Measurements from ENCODE around the gene INTS2.
"Not testable (repeated sequence)": the region's sequence is repeated elsewhere in the genome, so short reads cannot be mapped to it uniquely, and the experiment has no call there.

The INTS2 gene

DNA sequence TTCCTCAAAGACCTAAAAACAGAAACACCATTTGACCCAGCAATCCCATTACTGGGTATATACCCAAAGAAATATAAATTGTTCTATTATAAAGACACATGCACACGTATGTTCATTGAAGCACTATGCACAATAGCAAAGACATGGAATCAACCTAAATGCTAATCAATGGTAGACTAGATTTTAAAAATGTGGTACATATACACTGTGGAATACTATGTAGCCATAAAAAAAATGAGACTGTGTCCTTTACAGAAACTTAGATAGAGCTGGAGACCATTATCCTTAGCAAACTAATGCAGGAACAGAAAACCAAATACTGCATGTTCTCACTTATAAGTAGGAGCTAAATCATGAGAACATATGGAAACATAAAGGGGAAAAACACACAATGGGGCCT lies 100.9 kb downstream of the INTS2 start:
- H3K27me3 ChIP-seq (ENCODE audit: control insufficient read depth in 2 of 2, insufficient read depth in 2 of 2, low read length in 2 of 2); H3K4me1 ChIP-seq (ENCODE audit: control insufficient read depth in 2 of 2, insufficient read depth in 2 of 2, low read length in 2 of 2); H3K9me3 ChIP-seq (ENCODE audit: control insufficient read depth in 2 of 2, low read length in 2 of 2); H3K36me3 ChIP-seq (ENCODE audit: control insufficient read depth in 2 of 2, insufficient read depth in 2 of 2, low read length in 2 of 2); H3K9ac ChIP-seq (ENCODE audit: low read depth in 1 of 2, low read length in 2 of 2); H3K4me3 ChIP-seq (ENCODE audit: low read length in 2 of 2); H3K27ac ChIP-seq (ENCODE audit: low read depth in 2 of 2, low read length in 2 of 2): not testable (repeated sequence)

DNA sequence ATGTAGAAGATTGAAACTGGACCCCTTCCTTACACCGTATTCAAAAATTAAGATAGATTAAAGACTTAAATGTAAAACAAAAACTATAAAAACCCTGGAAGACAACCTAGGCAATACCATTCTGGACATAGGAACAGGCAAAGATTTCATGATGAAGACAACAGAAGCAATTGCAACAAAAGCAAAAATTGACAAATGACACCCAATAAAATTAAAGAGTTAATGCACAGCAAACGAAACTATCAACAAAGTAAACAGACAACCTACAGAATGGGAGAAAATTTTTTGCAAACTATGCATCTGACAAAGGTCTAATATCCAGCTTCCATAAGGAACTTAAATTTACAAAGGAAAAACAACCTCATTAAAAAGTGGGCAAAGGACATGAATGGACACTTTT lies 101.6 kb downstream of the INTS2 start:
- not testable (repeated sequence) for H3K4me3 ChIP-seq (ENCODE audit: low read length in 2 of 2); H3K27me3 ChIP-seq (ENCODE audit: control insufficient read depth in 2 of 2, insufficient read depth in 2 of 2, low read length in 2 of 2); H3K9me3 ChIP-seq (ENCODE audit: control insufficient read depth in 2 of 2, low read length in 2 of 2); H3K9ac ChIP-seq (ENCODE audit: low read depth in 1 of 2, low read length in 2 of 2); H3K4me1 ChIP-seq (ENCODE audit: control insufficient read depth in 2 of 2, insufficient read depth in 2 of 2, low read length in 2 of 2); H3K27ac ChIP-seq (ENCODE audit: low read depth in 2 of 2, low read length in 2 of 2); H3K36me3 ChIP-seq (ENCODE audit: control insufficient read depth in 2 of 2, insufficient read depth in 2 of 2, low read length in 2 of 2)

DNA sequence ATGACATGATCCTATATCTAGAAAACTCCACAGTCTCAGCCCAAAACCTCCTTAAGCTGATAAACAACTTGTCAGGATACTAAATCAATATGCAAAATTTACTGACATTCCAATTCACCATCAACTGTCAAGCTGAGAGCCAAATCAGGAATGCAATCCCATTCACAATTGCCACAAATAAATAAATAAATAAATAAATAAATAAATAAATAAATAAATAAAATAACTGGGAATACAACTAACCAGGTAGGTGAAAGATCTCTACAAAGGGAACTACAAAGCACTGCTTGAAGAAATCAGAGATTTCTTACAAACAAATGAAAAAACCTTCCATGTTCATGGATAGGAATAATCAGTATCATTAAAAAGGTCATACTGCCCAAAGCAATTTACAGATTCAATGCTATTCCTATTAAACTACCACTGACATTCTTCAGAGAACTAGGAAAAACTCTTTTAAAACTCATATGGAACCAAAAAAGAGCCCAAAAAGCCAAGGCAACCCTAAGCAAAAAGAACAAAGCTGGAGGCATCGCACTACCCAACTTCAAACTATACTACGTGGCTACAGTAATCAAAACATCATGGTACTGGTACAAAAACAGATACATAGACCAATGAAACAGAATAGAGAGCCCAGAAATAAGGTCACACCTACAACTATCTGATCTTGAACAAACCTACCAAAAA lies 102.2 kb downstream of the INTS2 start:
- no peak overlapping the region for H3K4me3 ChIP-seq (ENCODE audit: low read length in 2 of 2)

DNA sequence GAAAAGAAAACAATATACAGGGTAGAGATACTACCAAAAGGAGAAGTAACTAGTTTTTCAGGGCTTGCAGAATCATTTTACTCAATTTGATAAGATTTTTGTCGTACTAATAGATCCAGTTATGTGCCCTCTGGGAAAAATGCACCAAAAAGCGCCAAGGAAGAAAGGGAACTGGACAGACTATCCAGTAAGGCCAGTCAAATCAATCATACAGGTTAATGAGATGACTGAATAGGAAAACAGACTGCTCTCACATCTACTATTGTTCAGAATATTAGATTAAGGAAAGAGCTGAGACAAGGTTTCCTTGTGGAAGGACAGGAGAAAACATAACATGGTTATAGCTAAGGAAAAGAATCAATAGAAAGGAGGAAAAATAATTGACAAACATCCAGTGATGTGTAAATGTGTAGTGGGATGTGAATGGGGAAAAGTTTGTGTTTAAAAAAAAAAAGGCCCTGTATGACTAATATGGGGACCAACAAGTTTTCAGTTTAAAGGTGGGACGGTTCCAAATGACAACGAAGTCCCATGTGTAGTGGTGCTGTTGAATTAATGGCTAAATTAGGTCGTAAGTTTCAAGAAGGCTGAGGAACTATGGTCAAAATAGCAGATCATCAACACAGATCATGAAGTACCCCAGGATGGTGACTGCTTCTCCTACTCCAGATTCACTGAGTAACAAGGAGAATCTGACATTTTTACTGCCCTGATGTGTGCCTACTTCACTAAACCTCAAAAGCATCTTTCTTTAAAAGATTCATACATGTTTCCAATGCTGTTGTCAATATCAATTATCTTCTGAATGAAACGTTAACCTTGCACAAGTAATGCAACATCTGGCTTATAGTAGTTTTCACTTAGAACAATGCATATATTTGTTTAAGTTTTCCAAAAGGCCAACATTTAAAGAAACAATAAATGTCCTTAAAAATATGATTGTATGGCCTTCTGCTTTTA lies 105.2 kb downstream of the INTS2 start:
- no peak overlapping the region for H3K9ac ChIP-seq (ENCODE audit: low read depth in 1 of 2, low read length in 2 of 2)
- H3K4me1 ChIP-seq (ENCODE audit: control insufficient read depth in 2 of 2, insufficient read depth in 2 of 2, low read length in 2 of 2), result no peaks in the 10 kb centered on the region
- H3K36me3 ChIP-seq (ENCODE audit: control insufficient read depth in 2 of 2, insufficient read depth in 2 of 2, low read length in 2 of 2), result no peaks in the 10 kb centered on the region
- no peak overlapping the region for H3K4me3 ChIP-seq (ENCODE audit: low read length in 2 of 2)
- H3K27ac ChIP-seq (ENCODE audit: low read depth in 2 of 2, low read length in 2 of 2), result no peak overlapping the region
- no peaks in the 10 kb centered on the region for H3K9me3 ChIP-seq (ENCODE audit: control insufficient read depth in 2 of 2, low read length in 2 of 2)
- H3K27me3 ChIP-seq (ENCODE audit: control insufficient read depth in 2 of 2, insufficient read depth in 2 of 2, low read length in 2 of 2), result no peaks in the 10 kb centered on the region

More for the DNA sequence above, 102.2 kb downstream of the INTS2 start:
- Histone ChIP-seq H3K9me3 (ENCODE audit: control insufficient read depth in 2 of 2, low read length in 2 of 2) (no peaks in the 10 kb centered on the region), H3K27me3 (ENCODE audit: control insufficient read depth in 2 of 2, insufficient read depth in 2 of 2, low read length in 2 of 2) (no peaks in the 10 kb centered on the region), H3K27ac (ENCODE audit: low read depth in 2 of 2, low read length in 2 of 2) (no peak overlapping the region), H3K36me3 (ENCODE audit: control insufficient read depth in 2 of 2, insufficient read depth in 2 of 2, low read length in 2 of 2) (no peaks in the 10 kb centered on the region), H3K4me1 (ENCODE audit: control insufficient read depth in 2 of 2, insufficient read depth in 2 of 2, low read length in 2 of 2) (no peaks in the 10 kb centered on the region), H3K9ac (ENCODE audit: low read depth in 1 of 2, low read length in 2 of 2) (no peak overlapping the region)

DNA sequence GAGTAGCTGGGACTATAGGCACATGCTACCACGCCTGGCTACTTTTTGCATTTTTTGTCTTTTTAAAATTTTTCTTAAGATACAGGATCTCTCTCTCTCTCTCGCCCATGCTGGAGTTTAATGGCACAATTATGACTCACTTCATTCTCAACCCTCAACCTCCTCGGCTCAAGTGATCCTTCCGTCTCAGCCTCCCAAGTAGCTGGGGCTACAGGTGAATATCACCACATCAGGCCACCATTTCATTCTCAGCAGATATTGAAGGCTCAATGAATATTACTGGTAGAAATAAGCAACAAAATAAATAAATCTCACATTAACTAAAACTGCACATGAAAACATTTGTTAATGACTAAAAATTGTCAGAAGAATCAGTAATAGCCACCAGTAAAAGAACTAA lies 106.1 kb downstream of the INTS2 start:
- Histone ChIP-seq H3K4me1 (ENCODE audit: control insufficient read depth in 2 of 2, insufficient read depth in 2 of 2, low read length in 2 of 2) (no peaks in the 10 kb centered on the region), H3K27me3 (ENCODE audit: control insufficient read depth in 2 of 2, insufficient read depth in 2 of 2, low read length in 2 of 2) (no peaks in the 10 kb centered on the region), H3K4me3 (ENCODE audit: low read length in 2 of 2) (no peak overlapping the region)

DNA sequence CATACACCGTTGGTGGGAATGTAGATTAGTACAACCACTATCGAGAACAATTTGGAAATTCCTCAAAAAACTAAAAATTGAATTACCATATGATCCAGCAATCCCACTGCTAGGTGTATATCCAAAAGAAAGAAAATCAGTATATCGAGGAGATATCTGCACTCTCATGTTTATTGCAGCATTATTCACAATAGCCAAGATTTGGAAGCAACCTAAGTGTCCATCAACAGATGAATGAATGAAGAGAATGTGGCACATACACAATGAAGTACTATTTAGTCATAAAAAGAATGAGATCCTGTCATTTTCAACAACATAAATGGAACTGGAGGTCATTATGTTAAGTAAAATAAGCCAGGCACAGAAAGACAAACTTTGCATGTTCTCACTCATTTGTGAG lies 108.5 kb downstream of the INTS2 start:
- H3K27me3 ChIP-seq (ENCODE audit: control insufficient read depth in 2 of 2, insufficient read depth in 2 of 2, low read length in 2 of 2); H3K9me3 ChIP-seq (ENCODE audit: control insufficient read depth in 2 of 2, low read length in 2 of 2); H3K27ac ChIP-seq (ENCODE audit: low read depth in 2 of 2, low read length in 2 of 2); H3K9ac ChIP-seq (ENCODE audit: low read depth in 1 of 2, low read length in 2 of 2); H3K36me3 ChIP-seq (ENCODE audit: control insufficient read depth in 2 of 2, insufficient read depth in 2 of 2, low read length in 2 of 2); H3K4me3 ChIP-seq (ENCODE audit: low read length in 2 of 2); H3K4me1 ChIP-seq (ENCODE audit: control insufficient read depth in 2 of 2, insufficient read depth in 2 of 2, low read length in 2 of 2): not testable (repeated sequence)

More for the DNA sequence above, 106.1 kb downstream of the INTS2 start:
- no peaks in the 10 kb centered on the region for H3K9me3 ChIP-seq (ENCODE audit: control insufficient read depth in 2 of 2, low read length in 2 of 2)
- H3K27ac ChIP-seq (ENCODE audit: low read depth in 2 of 2, low read length in 2 of 2), result no peak overlapping the region
- H3K36me3 ChIP-seq (ENCODE audit: control insufficient read depth in 2 of 2, insufficient read depth in 2 of 2, low read length in 2 of 2), result no peaks in the 10 kb centered on the region
- H3K9ac ChIP-seq (ENCODE audit: low read depth in 1 of 2, low read length in 2 of 2), result no peak overlapping the region

DNA sequence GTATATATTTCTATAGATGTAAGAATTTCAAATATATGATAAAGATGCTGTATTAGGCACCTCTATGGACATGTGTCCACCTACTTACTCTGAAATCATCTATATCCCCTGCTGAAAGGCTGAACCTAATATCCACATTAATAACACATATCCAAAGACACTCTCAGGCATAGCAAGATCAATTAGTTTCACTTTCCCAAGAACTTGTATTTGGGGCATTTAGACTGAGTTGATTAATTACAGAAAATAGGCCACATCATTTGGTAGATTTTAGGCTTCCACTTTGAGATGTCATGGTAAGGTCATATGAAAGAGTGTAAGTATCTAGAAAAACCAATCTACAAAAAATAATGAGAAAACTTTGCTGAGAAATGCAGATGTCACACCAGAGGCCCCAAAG lies 109.6 kb downstream of the INTS2 start:
- Histone ChIP-seq H3K4me3 (ENCODE audit: low read length in 2 of 2) (no peak overlapping the region), H3K27ac (ENCODE audit: low read depth in 2 of 2, low read length in 2 of 2) (no peak overlapping the region), H3K27me3 (ENCODE audit: control insufficient read depth in 2 of 2, insufficient read depth in 2 of 2, low read length in 2 of 2) (no peaks in the 10 kb centered on the region), H3K9me3 (ENCODE audit: control insufficient read depth in 2 of 2, low read length in 2 of 2) (no peaks in the 10 kb centered on the region), H3K9ac (ENCODE audit: low read depth in 1 of 2, low read length in 2 of 2) (no peak overlapping the region), H3K36me3 (ENCODE audit: control insufficient read depth in 2 of 2, insufficient read depth in 2 of 2, low read length in 2 of 2) (no peaks in the 10 kb centered on the region), H3K4me1 (ENCODE audit: control insufficient read depth in 2 of 2, insufficient read depth in 2 of 2, low read length in 2 of 2) (no peaks in the 10 kb centered on the region)

DNA sequence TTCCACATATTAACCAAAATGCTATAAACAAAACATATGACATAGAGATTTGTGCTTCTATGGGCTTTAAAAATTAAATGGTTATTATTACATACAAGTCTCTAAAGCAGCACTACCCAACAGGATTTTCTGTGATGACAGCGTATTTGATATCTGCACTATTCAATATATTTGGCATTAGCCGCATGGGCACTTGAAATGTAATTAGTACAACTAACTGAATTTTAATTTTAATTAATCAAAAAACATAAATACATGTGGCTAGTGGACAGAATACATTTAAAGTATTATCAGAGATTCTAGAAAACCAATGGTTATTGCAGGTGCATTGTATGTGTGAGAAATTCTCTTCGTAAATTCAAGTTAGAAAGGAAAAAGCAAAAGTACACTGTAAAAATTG lies 110.3 kb downstream of the INTS2 start:
- Histone ChIP-seq H3K36me3 (ENCODE audit: control insufficient read depth in 2 of 2, insufficient read depth in 2 of 2, low read length in 2 of 2) (no peaks in the 10 kb centered on the region), H3K9me3 (ENCODE audit: control insufficient read depth in 2 of 2, low read length in 2 of 2) (no peaks in the 10 kb centered on the region), H3K4me3 (ENCODE audit: low read length in 2 of 2) (no peak overlapping the region), H3K9ac (ENCODE audit: low read depth in 1 of 2, low read length in 2 of 2) (no peak overlapping the region), H3K27me3 (ENCODE audit: control insufficient read depth in 2 of 2, insufficient read depth in 2 of 2, low read length in 2 of 2) (no peaks in the 10 kb centered on the region), H3K27ac (ENCODE audit: low read depth in 2 of 2, low read length in 2 of 2) (no peak overlapping the region), H3K4me1 (ENCODE audit: control insufficient read depth in 2 of 2, insufficient read depth in 2 of 2, low read length in 2 of 2) (no peaks in the 10 kb centered on the region)

DNA sequence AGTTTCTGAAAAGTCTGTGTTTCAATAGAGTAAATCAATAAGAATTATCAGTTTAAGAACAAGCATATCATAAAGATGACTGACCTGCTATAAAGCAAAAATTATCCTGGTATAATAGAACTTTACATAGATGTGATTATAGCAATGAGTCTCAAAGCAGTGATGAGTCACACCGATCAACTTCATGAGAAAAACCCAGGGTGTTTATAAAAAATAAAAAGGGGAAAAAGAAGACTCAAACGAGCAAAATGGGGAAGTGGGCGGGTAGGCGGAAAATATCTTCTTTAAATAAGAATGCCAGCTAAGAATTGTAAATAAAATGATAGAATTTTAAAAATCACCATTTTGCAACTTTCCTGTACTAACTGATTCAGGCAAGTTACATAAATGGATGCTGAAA lies 111.2 kb downstream of the INTS2 start:
- no peak overlapping the region for H3K27ac ChIP-seq (ENCODE audit: low read depth in 2 of 2, low read length in 2 of 2)
- no peak overlapping the region for H3K9ac ChIP-seq (ENCODE audit: low read depth in 1 of 2, low read length in 2 of 2)
- H3K36me3 ChIP-seq (ENCODE audit: control insufficient read depth in 2 of 2, insufficient read depth in 2 of 2, low read length in 2 of 2), result no peaks in the 10 kb centered on the region
- no peak overlapping the region for H3K4me3 ChIP-seq (ENCODE audit: low read length in 2 of 2)
- no peaks in the 10 kb centered on the region for H3K4me1 ChIP-seq (ENCODE audit: control insufficient read depth in 2 of 2, insufficient read depth in 2 of 2, low read length in 2 of 2)
- no peaks in the 10 kb centered on the region for H3K9me3 ChIP-seq (ENCODE audit: control insufficient read depth in 2 of 2, low read length in 2 of 2)
- H3K27me3 ChIP-seq (ENCODE audit: control insufficient read depth in 2 of 2, insufficient read depth in 2 of 2, low read length in 2 of 2), result no peaks in the 10 kb centered on the region

DNA sequence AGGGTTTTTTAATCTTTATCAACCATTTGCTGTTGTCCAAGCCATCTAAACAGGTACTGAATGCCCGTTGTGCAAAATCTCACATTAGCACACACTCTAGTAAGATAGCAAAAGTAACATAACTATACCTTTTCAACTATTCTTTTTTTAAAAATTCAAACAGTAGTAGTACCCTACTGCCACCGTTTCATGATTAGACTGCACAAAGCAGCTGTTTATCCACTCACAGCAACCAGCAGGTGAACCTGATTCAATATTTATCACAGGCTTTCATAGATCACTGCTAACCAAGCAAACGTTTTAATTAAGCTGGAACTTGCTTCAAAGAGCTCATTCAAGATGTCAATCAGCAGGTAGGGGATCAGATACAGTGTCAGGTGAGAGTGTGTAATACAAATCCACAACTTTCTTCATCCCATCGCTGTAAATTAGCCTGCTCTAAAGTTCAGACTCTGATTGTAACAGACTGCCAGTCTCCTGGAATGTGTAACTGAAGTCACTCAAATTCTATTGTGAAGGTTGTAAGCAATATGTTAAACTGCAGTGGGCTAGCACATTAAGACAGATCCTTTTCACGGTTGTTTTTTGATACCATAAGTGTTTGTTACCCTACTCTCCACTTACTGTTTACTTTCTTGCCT lies 111.8 kb downstream of the INTS2 start:
- no peaks in the 10 kb centered on the region for H3K4me1 ChIP-seq (ENCODE audit: control insufficient read depth in 2 of 2, insufficient read depth in 2 of 2, low read length in 2 of 2)
- H3K27ac ChIP-seq (ENCODE audit: low read depth in 2 of 2, low read length in 2 of 2), result no peak overlapping the region
- no peak overlapping the region for H3K4me3 ChIP-seq (ENCODE audit: low read length in 2 of 2)
- H3K9ac ChIP-seq (ENCODE audit: low read depth in 1 of 2, low read length in 2 of 2), result no peak overlapping the region
- H3K27me3 ChIP-seq (ENCODE audit: control insufficient read depth in 2 of 2, insufficient read depth in 2 of 2, low read length in 2 of 2), result no peaks in the 10 kb centered on the region
- no peaks in the 10 kb centered on the region for H3K9me3 ChIP-seq (ENCODE audit: control insufficient read depth in 2 of 2, low read length in 2 of 2)
- no peaks in the 10 kb centered on the region for H3K36me3 ChIP-seq (ENCODE audit: control insufficient read depth in 2 of 2, insufficient read depth in 2 of 2, low read length in 2 of 2)

Measured in mucosa of rectum (tissue), 2 donors.